GM06990 (cell line): ENCODE results near the gene CUEDC1.

Experiments
- DNase-seq: peaks from one replicate; pipeline ENCODE4 v3.0.0-alpha.2; 2011; ENCODE audit not compliant: insufficient read length; ENCODE audit errors: extremely low read depth
- H3K27me3 ChIP-seq: replicated peaks from 2 replicates; pipeline ENCODE4 v1.6.0; 2011; ENCODE audit warnings: low read length; ENCODE audit not compliant: control insufficient read depth, insufficient read depth
- H3K36me3 ChIP-seq: 2 replicates; pipeline ENCODE4 v1.5.1; 2011; ENCODE audit warnings: low read length; ENCODE audit not compliant: control insufficient read depth, insufficient read depth
- H3K4me3 ChIP-seq: replicated peaks from 2 replicates; pipeline ENCODE4 v1.5.1; 2011; ENCODE audit warnings: low read depth, mild to moderate bottlenecking, control low read depth, low read length
- CTCF ChIP-seq: IDR thresholded peaks from 2 replicates; pipeline ENCODE4 v1.5.1; 2011; ENCODE audit warnings: low read length, control low read depth, mild to moderate bottlenecking, inconsistent platforms; ENCODE audit not compliant: insufficient read depth, poor library complexity, severe bottlenecking

CUEDC1 gene

GRCh38 chr17:57842280-57842679, 112.9 kb downstream of the CUEDC1 start:
- Histone ChIP-seq H3K4me3 (no peak overlapping the region), H3K36me3 (peaks cover 15% of the 10 kb centered on the region), H3K27me3 (no peaks in the 10 kb centered on the region)
- TF ChIP-seq CTCF: no peak
- DNase-seq: no peak

GRCh38 chr17:57839571-57839923, 115.7 kb downstream of the CUEDC1 start:
- Histone ChIP-seq H3K27me3 (no peaks in the 10 kb centered on the region), H3K4me3 (no peak overlapping the region), H3K36me3 (peaks cover 11% of the 10 kb centered on the region)
- no peak for TF ChIP-seq CTCF
- no peak for DNase-seq

GRCh38 chr17:57838857-57839570, 116.2 kb downstream of the CUEDC1 start:
- no peaks in the 10 kb centered on the region for H3K27me3 ChIP-seq
- no peak overlapping the region for H3K4me3 ChIP-seq
- peaks cover 11% of the 10 kb centered on the region for H3K36me3 ChIP-seq
- DNase-seq: no peak
- TF ChIP-seq CTCF: no peak

GRCh38 chr17:57838453-57838852, 116.8 kb downstream of the CUEDC1 start:
- peaks cover 10% of the 10 kb centered on the region for H3K36me3 ChIP-seq
- no peaks in the 10 kb centered on the region for H3K27me3 ChIP-seq
- H3K4me3 ChIP-seq: no peak overlapping the region
- TF ChIP-seq CTCF: no peak
- DNase-seq: no peak

GRCh38 chr17:57835333-57835900, 119.8 kb downstream of the CUEDC1 start:
- TF ChIP-seq CTCF: no peak
- peaks cover 7% of the 10 kb centered on the region for H3K36me3 ChIP-seq
- H3K27me3 ChIP-seq: no peaks in the 10 kb centered on the region
- H3K4me3 ChIP-seq: no peak overlapping the region
- DNase-seq: no peak

GRCh38 chr17:57834146-57834741, 121.0 kb downstream of the CUEDC1 start:
- Histone ChIP-seq H3K4me3 (no peak overlapping the region), H3K27me3 (no peaks in the 10 kb centered on the region), H3K36me3 (peaks cover 5% of the 10 kb centered on the region)
- no peak for DNase-seq
- no peak for TF ChIP-seq CTCF
